HEK293 (cell line): Measurements from ENCODE around the gene CCDC187.

ENCODE experiments used
- CTCF ChIA-PET: fragments of 350-600 bp; formaldehyde crosslinking; extraction: SDS; loops from one replicate; lab custom pipeline; 2021; ENCODE audit warnings: antibody characterized with exemption; lab: Yijun Ruan, JAX
- POLR2A ChIA-PET: fragments of 300-600 bp; formaldehyde crosslinking; extraction: SDS; loops from one replicate; lab custom pipeline; 2020; ENCODE audit warnings: antibody characterized with exemption, inconsistent platforms; lab: Yijun Ruan, JAX
- H3K27ac ChIP-seq: fragments of 200-500 bp; sonication (Bioruptor generic); 2 replicates; pipeline ENCODE4 v1.5.1; 2014; ENCODE audit warnings: low read depth, low read length, control low read depth, inconsistent platforms; ENCODE audit errors: extremely low read depth
- H3K36me3 ChIP-seq, 2 experiments: fragments of 200-500 bp in 1 of 2; sonication (Bioruptor generic) in 1 of 2; 1 replicate in 1 of 2; 2 replicates in 1 of 2; pipeline ENCODE4 v1.5.1; 2014 to 2017; ENCODE audit warnings: inconsistent platforms in 2 of 2, low read length in 2 of 2; ENCODE audit not compliant: control insufficient read depth in 2 of 2, insufficient read depth in 1 of 2
- H3K4me1 ChIP-seq: fragments of 200-500 bp; sonication (Bioruptor generic); 2 replicates; pipeline ENCODE4 v1.5.1; 2014; ENCODE audit warnings: mild to moderate bottlenecking, low read length, inconsistent platforms; ENCODE audit not compliant: control insufficient read depth, insufficient read depth
- H3K4me3 ChIP-seq: 2 replicates; pipeline ENCODE4 v1.5.1; 2011; ENCODE audit warnings: low read depth, mild to moderate bottlenecking, control low read depth, low read length, moderate library complexity
- H3K9me3 ChIP-seq: fragments of 200-500 bp; sonication (Bioruptor generic); 2 replicates; pipeline ENCODE4 v1.5.1; 2014; ENCODE audit warnings: low read depth, low read length, inconsistent platforms; ENCODE audit not compliant: control insufficient read depth, insufficient read depth
- BCL11B ChIP-seq: fragments of 450-650 bp; formaldehyde crosslinking; IDR thresholded peaks from 2 replicates; pipeline ENCODE4 v1.5.1; 2016; ENCODE audit warnings: low read depth, missing biosample characterization, missing genetic modification characterization
- HOXC10 ChIP-seq: sonication (generic); formaldehyde crosslinking; IDR thresholded peaks from 2 replicates; pipeline ENCODE4 v1.8.1; 2023; ENCODE audit warnings: mild to moderate bottlenecking, missing genetic modification reagents
- IKZF3 ChIP-seq: fragments of 450-650 bp; IDR thresholded peaks from 2 replicates; pipeline ENCODE4 v1.5.0; 2018; ENCODE audit warnings: missing biosample characterization, mild to moderate bottlenecking, missing genetic modification characterization, moderate library complexity
- KLF9 ChIP-seq: fragments of 450-650 bp; formaldehyde crosslinking; IDR thresholded peaks from 2 replicates; pipeline ENCODE4 v1.5.1; 2016; ENCODE audit warnings: missing biosample characterization, missing genetic modification characterization, low read depth
- MYNN ChIP-seq: fragments of 450-650 bp; formaldehyde crosslinking; IDR thresholded peaks from 2 replicates; pipeline ENCODE4 v1.5.1; 2016; ENCODE audit warnings: missing biosample characterization, missing genetic modification characterization, borderline replicate concordance
- SCRT1 ChIP-seq: fragments of 450-650 bp; formaldehyde crosslinking; IDR thresholded peaks from 2 replicates; pipeline ENCODE4 v1.5.1; 2016; ENCODE audit warnings: missing biosample characterization, missing genetic modification characterization, borderline replicate concordance
- SETDB1 ChIP-seq: IDR thresholded peaks from one replicate; pipeline ENCODE4 v1.6.1; 2017; ENCODE audit warnings: mild to moderate bottlenecking, low read length, moderate library complexity, mixed read lengths; ENCODE audit not compliant: insufficient read length
- YY1 ChIP-seq: fragments of 450-650 bp; formaldehyde crosslinking; IDR thresholded peaks from 2 replicates; pipeline ENCODE4 v1.5.1; 2018; ENCODE audit warnings: missing biosample characterization, missing genetic modification characterization
- ZBTB48 ChIP-seq: fragments of 450-650 bp; formaldehyde crosslinking; IDR thresholded peaks from 2 replicates; pipeline ENCODE4 v1.5.1; 2016; ENCODE audit warnings: missing biosample characterization, missing genetic modification characterization
- ZBTB8A ChIP-seq: fragments of 450-650 bp; formaldehyde crosslinking; IDR thresholded peaks from 2 replicates; pipeline ENCODE4 v1.5.1; 2016; ENCODE audit warnings: missing biosample characterization, missing genetic modification characterization
- ZFHX2 ChIP-seq: fragments of 450-650 bp; formaldehyde crosslinking; conservative IDR thresholded peaks from 2 replicates; pipeline ENCODE4 v1.5.1; 2016; ENCODE audit warnings: missing biosample characterization, missing genetic modification characterization
- ZFP41 ChIP-seq: fragments of 450-650 bp; formaldehyde crosslinking; IDR thresholded peaks from 2 replicates; pipeline ENCODE4 v1.5.1; 2016; ENCODE audit warnings: missing biosample characterization, missing genetic modification characterization, borderline replicate concordance
- ZNF221 ChIP-seq: fragments of 450-650 bp; formaldehyde crosslinking; IDR thresholded peaks from 2 replicates; pipeline ENCODE4 v1.5.1; 2017; ENCODE audit warnings: missing biosample characterization, missing genetic modification characterization, borderline replicate concordance
- ZNF248 ChIP-seq: fragments of 450-650 bp; formaldehyde crosslinking; IDR thresholded peaks from 2 replicates; pipeline ENCODE4 v1.5.1; 2017; ENCODE audit warnings: missing biosample characterization, missing genetic modification characterization
- ZNF350 ChIP-seq: fragments of 450-650 bp; formaldehyde crosslinking; IDR thresholded peaks from 2 replicates; pipeline ENCODE4 v1.5.0; 2017; ENCODE audit warnings: missing biosample characterization, mild to moderate bottlenecking, missing genetic modification characterization
- ZNF473 ChIP-seq: fragments of 450-650 bp; formaldehyde crosslinking; IDR thresholded peaks from 2 replicates; pipeline ENCODE4 v1.5.1; 2017; ENCODE audit warnings: missing biosample characterization, missing genetic modification characterization
- ZNF48 ChIP-seq: fragments of 450-650 bp; formaldehyde crosslinking; IDR thresholded peaks from 2 replicates; pipeline ENCODE4 v1.5.1; 2016; ENCODE audit warnings: missing biosample characterization, missing genetic modification characterization
- ZNF501 ChIP-seq: fragments of 450-650 bp; formaldehyde crosslinking; IDR thresholded peaks from 2 replicates; pipeline ENCODE4 v1.5.1; 2016; ENCODE audit warnings: missing biosample characterization, missing genetic modification characterization
- ZNF558 ChIP-seq: fragments of 450-650 bp; formaldehyde crosslinking; IDR thresholded peaks from 2 replicates; pipeline ENCODE4 v1.5.1; 2016; ENCODE audit warnings: missing biosample characterization, missing genetic modification characterization
- ZNF560 ChIP-seq: fragments of 450-650 bp; formaldehyde crosslinking; IDR thresholded peaks from 2 replicates; pipeline ENCODE4 v1.5.1; 2017; ENCODE audit warnings: missing biosample characterization, missing genetic modification characterization, borderline replicate concordance
- ZNF777 ChIP-seq: fragments of 450-650 bp; formaldehyde crosslinking; IDR thresholded peaks from 2 replicates; pipeline ENCODE4 v1.5.1; 2017; ENCODE audit warnings: missing biosample characterization, missing genetic modification characterization, borderline replicate concordance
- ZNF837 ChIP-seq: fragments of 450-650 bp; formaldehyde crosslinking; IDR thresholded peaks from 2 replicates; pipeline ENCODE4 v1.5.1; 2016; ENCODE audit warnings: missing biosample characterization, missing genetic modification characterization
- TF ChIP-seq, protein P1 (sequence below): fragments of 450-650 bp; formaldehyde crosslinking; IDR thresholded peaks from 2 replicates; pipeline ENCODE4 v1.5.1; 2016; ENCODE audit warnings: missing biosample characterization, missing genetic modification characterization
- TF ChIP-seq, protein P2 (sequence below): fragments of 450-650 bp; formaldehyde crosslinking; IDR thresholded peaks from 2 replicates; pipeline ENCODE4 v1.5.1; 2016; ENCODE audit warnings: missing biosample characterization, missing genetic modification characterization
- TF ChIP-seq, protein P3 (sequence below): fragments of 450-650 bp; formaldehyde crosslinking; IDR thresholded peaks from 2 replicates; pipeline ENCODE4 v1.5.1; 2016; ENCODE audit warnings: missing biosample characterization, missing genetic modification characterization

Gene CCDC187

DNA sequence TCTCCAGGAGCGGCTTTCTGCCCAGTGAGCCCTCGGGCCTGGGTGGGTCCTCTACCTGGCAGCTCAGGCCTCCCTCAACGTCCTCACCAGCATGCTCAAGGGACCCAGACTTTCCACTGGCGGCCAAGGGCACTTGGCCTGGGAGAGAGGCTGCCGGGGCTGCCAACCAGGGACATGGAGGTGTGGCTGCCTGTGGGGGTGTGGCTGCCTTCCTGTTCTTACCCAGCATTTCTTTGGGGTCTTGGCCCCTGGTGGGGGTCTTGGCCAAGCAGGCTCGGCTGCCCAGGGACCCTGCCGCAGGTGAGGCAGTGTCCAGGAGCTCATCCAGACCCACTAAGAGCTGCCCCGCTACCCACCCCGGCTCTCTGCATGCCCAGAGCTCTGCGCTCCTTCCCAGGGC is 51.0 kb downstream of the CCDC187 start:
- Histone ChIP-seq H3K27ac (no peak overlapping the region), H3K4me1 (no peaks in the 10 kb centered on the region), H3K9me3 (no peaks in the 10 kb centered on the region)
- POLR2A ChIA-PET = no interaction called here
- TF ChIP-seq, protein P1, sequence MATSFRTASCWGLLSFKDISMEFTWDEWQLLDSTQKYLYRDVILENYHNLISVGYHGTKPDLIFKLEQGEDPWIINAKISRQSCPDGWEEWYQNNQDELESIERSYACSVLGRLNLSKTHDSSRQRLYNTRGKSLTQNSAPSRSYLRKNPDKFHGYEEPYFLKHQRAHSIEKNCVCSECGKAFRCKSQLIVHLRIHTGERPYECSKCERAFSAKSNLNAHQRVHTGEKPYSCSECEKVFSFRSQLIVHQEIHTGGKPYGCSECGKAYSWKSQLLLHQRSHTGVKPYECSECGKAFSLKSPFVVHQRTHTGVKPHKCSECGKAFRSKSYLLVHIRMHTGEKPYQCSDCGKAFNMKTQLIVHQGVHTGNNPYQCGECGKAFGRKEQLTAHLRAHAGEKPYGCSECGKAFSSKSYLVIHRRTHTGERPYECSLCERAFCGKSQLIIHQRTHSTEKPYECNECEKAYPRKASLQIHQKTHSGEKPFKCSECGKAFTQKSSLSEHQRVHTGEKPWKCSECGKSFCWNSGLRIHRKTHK (tag by site-specific recombination) = no peak
- TF ChIP-seq KLF9 = 0 out of 2 replicates have a peak, but pooled peaks have one; percentile 33
- TF ChIP-seq, all 188 proteins: peak for 1
- no peaks in the 10 kb centered on the region for H3K36me3 ChIP-seq
- no peak overlapping the region for H3K4me3 ChIP-seq
- CTCF ChIA-PET = interaction anchor here (1.0 kb wide), 1 partner anchor 30 kb away, joined by 3 read pairs; no protein-coding TSS in a partner anchor

DNA sequence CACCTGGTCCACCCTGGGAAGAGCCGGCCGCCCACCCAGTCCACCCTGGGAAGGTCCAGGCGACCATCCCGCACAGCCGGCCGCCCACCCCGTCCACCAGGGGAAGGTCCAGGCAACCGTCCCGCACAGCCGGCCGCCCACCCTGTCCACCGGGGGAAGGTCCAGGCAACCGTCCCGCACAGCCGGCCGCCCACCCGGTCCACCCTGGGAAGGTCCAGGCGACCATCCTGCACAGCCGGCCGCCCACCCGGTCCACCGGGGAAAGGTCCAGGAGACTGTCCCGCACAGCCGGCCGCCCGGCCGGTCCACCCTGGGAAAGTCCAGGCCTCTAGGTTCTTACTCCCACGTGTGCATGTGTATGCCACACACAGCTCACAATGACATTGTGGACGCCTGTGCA is 51.6 kb downstream of the CCDC187 start:
- no peaks in the 10 kb centered on the region for H3K36me3 ChIP-seq

DNA sequence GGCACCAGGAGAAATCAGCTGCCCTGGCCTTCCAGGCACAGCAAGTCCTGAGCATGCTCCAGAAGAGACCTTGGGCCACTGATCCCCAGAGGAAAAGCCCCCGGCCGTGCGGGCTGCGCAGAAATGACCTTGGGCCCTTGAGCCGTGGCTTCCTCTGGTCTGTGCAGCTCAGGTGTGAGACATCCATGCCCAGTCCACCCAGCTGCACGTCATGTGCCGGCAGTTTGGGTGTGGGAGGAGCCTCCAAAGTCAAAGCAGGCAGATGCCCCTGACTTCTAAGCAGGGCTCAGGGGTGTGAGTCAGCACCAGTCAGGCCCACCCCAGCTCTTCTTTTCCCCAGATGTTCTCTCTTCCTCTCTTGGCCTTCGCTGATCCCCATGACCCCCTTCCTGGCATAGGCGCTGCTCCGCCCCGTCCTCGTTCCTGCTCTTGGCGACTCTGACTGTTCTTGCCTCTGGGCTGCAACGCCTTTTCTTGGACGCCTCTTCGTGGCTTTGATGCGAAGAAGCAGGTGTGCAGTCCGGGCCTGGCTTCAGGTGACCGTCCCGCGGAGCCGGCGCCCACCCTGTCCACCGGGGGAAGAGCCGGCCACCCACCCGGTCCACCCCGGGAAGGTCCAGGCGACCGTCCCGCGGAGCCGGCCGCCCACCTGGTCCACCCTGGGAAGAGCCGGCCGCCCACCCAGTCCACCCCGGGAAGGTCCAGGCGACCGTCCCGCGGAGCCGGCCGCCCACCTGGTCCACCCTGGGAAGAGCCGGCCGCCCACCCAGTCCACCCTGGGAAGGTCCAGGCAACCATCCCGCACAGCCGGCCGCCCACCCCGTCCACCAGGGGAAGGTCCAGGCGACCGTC is 52.4 kb downstream of the CCDC187 start:
- no peaks in the 10 kb centered on the region for H3K4me1 ChIP-seq
- no peaks in the 10 kb centered on the region for H3K36me3 ChIP-seq
- H3K4me3 ChIP-seq = no peak overlapping the region
- no peaks in the 10 kb centered on the region for H3K9me3 ChIP-seq
- ChIA-PET CTCF (interaction anchor here (0.7 to 2.4 kb wide), 4 partner anchors 33 to 80 kb away, joined by 3 to 9 read pairs (median 4); no protein-coding TSS in a partner anchor), POLR2A (no interaction called here)
- H3K27ac ChIP-seq = no peak overlapping the region
- TF ChIP-seq ZNF560 (tag by site-specific recombination) (no peak), ZNF837 (no peak), ZNF248 (tag by site-specific recombination) (no peak), ZNF777 (no peak), ZNF48 (tag by site-specific recombination) (no peak), ZNF221 (no peak)

More for the DNA sequence above, 51.6 kb downstream of the CCDC187 start:
- H3K4me3 ChIP-seq = no peak overlapping the region
- CTCF ChIA-PET = interaction anchor here (1.0 kb wide), 1 partner anchor 31 kb away, joined by 3 read pairs; no protein-coding TSS in a partner anchor
- H3K4me1 ChIP-seq = no peaks in the 10 kb centered on the region
- H3K9me3 ChIP-seq = no peaks in the 10 kb centered on the region
- TF ChIP-seq ZBTB48 (tag by site-specific recombination) (no peak), ZNF473 (tag by site-specific recombination) (no peak), YY1 (no peak), BCL11B (tag by site-specific recombination) (no peak), ZNF501 (tag by site-specific recombination) (no peak), SETDB1 (no peak), SCRT1 (tag by site-specific recombination) (no peak), ZFHX2 (tag by site-specific recombination) (no peak), ZBTB8A (no peak), ZNF558 (tag by site-specific recombination) (no peak), MYNN (no peak), IKZF3 (no peak), HOXC10 (CRISPR knock-in tag) (no peak), ZNF350 (tag by site-specific recombination) (no peak), ZFP41 (tag by site-specific recombination) (no peak)
- TF ChIP-seq, protein P2, sequence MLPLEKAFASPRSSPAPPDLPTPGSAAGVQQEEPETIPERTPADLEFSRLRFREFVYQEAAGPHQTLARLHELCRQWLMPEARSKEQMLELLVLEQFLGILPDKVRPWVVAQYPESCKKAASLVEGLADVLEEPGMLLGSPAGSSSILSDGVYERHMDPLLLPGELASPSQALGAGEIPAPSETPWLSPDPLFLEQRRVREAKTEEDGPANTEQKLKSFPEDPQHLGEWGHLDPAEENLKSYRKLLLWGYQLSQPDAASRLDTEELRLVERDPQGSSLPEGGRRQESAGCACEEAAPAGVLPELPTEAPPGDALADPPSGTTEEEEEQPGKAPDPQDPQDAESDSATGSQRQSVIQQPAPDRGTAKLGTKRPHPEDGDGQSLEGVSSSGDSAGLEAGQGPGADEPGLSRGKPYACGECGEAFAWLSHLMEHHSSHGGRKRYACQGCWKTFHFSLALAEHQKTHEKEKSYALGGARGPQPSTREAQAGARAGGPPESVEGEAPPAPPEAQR = no peak
- TF ChIP-seq, protein P3, sequence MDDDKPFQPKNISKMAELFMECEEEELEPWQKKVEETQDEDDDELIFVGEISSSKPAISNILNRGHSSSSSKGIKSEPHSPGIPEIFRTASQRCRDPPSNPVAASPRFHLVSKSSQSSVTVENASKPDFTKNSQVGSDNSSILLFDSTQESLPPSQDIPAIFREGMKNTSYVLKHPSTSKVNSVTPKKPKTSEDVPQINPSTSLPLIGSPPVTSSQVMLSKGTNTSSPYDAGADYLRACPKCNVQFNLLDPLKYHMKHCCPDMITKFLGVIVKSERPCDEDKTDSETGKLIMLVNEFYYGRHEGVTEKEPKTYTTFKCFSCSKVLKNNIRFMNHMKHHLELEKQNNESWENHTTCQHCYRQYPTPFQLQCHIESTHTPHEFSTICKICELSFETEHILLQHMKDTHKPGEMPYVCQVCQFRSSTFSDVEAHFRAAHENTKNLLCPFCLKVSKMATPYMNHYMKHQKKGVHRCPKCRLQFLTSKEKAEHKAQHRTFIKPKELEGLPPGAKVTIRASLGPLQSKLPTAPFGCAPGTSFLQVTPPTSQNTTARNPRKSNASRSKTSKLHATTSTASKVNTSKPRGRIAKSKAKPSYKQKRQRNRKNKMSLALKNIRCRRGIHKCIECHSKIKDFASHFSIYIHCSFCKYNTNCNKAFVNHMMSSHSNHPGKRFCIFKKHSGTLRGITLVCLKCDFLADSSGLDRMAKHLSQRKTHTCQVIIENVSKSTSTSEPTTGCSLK (tag by site-specific recombination) = no peak
- POLR2A ChIA-PET = no interaction called here
- no peak overlapping the region for H3K27ac ChIP-seq
